AG08395 (cell line): ENCODE results near the gene UBE2D3.

Source experiments
- DNase-seq: peaks from one replicate; pipeline ENCODE4 v3.0.0; 2012; ENCODE audit warnings: mixed read lengths, low spot score

UBE2D3 gene

GRCh38 chr4:102791318-102791835, 36.0 kb downstream of the UBE2D3 start:
- no peak for DNase-seq

DNA sequence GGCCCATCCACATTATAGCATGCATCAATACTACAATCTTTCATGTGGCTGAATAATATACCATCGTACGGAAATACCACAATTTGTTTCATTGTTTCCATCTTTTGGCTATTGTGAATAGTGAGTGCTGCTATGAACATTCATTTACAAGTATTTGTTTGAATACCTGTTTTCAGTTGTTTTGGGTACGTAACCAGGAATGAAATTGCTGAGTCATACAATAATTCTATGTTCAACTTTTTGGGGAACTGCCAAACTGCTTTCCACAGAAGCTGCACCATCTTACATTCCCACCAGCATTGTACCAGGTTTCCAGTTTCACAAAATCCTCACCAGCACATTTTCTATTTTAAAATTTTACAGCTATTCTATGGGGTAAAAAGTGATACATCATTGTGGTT, 38.0 kb downstream of the UBE2D3 start:
- DNase-seq: no peak

DNA sequence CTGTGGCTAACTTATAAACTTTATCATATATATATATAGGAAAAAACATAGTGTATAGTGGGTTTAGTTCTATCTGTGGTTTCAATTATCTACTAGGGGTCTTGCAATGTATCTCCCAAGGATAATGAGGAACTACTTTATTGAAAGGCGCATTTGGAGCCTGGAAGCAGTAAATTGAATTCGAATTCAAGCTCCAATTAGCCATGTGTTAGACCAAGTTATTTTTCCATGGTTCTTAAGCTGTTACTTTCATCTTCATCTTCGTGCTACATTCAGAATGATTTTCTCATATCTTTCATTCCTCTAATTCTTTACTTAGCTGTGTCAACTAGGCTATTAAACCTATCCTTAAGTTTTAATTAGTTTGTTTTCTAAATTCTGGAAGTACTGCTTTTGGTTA, 39.4 kb downstream of the UBE2D3 start:
- no peak for DNase-seq

DNA sequence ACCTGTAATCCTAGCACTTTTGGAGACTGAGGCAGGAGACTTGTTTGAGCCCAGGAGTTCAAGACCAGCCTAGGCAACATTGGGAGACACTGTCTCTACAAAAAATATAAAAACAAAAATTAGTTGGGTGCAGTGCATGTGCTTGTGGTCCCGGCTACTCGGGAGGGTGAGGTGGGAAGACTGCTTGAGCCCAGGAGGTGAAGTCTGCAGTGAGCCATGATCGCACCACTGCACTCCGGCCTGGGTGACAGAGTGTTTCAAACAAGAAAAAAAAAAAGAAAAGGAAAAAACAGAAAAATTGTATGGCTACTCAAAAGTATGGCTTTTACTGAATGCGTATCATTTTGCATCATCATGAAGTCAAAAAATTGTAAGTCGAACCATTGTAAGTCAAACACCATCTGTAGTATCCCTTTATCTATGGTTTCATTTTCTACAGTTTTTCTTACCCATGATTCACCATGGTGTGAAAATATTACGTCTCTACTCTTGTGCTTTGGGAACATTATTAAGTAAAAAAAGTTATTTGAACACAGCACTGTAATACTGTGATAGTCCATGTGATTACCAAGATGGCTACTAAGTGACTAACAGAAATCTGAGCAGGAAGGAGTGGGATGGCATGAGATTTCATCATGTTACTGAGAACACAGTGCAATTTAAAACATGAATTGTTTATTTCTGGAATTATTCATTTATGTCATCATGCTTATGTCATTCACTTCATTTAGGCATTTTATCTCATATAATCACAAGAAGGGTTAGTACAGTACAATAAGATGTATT, 40.1 kb downstream of the UBE2D3 start:
- DNase-seq: no peak

DNA sequence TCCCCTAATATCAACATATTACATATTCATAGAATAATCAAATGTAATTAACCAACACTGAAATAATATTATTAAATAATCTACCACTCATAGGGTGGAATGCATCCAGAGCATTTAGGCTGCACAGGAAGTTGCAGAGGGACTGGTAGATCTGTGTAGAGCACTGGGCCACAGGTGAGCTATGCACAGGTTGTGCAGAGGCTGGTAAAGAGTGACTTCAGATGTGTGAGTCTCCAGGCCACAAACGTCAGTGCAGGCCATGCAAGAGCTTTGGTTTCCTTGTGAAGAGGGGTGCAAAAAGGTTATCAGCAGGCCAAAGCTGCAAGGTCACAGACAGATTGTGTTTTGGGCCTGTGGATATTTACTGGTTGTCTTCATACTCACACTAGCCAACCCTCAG, 41.1 kb downstream of the UBE2D3 start:
- no peak for DNase-seq

DNA sequence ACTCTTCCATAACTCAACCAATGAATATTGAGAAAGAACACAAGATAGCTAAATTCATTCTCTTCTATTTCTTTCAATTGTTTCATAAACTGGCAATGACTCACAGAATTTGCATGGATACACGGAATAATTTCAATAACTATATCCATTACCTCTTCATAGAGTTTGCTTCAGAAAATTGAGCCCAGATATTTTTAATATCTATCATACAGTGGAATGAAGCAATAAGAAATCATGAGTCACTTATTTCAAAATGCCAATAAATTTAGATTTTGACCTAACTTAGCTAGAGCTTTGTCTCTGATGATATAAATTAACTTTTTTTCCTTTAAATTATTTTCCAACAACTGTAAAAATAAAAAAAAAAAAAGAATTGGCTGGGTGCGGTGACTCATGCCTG, 44.3 kb downstream of the UBE2D3 start:
- no peak for DNase-seq

GRCh38 chr4:102781570-102781969, 45.8 kb downstream of the UBE2D3 start:
- no peak for DNase-seq

DNA sequence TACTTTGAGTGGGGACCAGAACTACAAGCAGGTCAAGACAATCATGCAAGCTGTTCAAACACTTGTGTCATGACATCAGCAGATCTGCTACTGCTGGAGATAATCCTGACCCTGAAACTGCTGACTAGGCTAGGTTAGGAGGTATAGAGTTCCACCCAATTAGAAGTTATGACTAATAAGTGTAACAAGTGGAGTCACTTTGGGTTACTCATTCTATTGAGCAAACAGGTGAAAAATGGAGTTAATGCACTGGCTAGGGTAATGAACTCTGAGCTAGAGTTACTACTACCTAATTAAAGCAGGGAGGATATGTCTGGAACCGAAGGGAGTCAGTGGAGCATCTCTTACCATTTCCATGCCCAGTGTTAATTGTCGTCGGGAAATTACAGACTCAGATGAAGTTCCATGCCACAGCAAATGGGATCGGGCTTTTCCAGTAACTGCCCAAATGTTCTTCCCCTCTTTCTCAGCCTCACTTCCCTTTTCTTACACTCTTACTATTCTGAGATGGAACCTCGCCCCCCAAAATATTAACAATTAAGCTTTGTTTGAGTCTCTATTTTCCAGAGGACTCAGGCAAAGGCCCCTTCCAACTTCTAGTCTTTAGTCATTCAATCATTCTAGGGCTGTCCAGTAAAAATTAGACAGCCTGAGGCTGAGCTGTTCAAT, 46.7 kb downstream of the UBE2D3 start:
- no peak for DNase-seq

DNA sequence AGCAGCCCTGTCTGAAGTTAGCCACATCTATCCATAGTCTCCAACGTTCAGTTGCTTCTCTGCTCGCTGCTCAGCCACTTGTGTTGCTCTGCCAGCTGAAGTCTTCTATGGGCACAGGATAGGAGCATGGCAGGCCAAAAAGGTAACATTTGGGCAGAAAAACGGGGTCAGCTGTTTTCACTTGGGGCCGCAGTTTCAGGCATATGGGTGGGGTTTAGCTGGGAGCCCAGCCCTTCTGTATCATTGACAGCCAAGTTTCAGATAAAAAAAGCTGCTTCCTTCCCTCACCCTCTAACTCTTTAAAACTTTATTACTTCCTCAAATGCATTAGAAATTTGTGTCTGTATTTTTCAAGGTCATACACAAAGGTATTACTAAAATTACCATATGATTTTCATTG, 48.1 kb downstream of the UBE2D3 start:
- DNase-seq: no peak

DNA sequence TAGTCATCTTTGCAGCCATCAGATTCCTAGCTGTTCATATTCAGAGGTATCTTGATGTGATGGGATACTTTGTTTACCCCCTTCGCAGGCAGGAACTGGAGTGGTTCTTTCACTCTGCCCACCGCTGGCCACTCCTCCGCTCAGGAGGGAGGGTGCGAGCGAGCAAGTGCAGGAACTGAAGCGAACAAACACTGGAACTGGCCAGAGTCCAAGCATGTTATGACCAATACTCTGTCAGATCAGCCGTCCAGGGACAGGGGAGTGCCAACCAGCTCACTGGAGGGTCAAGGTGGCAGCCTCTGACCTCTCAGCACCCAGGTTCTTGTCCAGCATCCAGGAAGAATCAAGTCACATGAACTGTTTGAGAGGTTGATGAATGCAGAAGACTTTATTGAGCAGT, 48.6 kb downstream of the UBE2D3 start:
- no peak for DNase-seq

GRCh38 chr4:102775805-102776204, 51.5 kb downstream of the UBE2D3 start:
- no peak for DNase-seq

GRCh38 chr4:102774254-102774653, 53.1 kb downstream of the UBE2D3 start:
- DNase-seq: no peak

DNA sequence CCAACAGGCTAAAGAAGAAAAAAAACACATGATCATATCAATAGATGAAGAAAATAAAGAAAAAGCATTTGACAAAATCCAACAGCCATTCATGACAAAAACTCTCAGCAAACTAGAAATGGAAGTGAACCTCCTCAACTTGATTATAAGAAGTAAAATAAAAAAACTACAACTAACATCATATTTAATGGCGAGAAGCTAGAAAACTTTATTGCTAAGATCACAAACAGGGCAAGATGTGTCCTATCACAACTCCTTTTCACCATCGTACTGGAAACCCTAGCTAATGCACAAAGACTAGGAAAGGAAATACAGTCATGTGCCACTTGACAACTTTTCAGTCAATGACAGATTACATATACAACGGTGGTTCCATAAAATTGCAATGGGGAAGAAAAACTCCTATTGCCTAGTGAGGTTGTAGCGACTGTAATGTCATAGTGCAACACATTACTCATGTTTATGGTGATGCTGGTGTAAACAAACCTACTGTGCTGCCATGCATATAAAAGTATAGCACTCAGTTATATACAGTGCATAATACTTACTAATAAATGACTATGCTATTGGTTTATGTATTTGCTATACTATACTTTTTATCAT, 54.5 kb downstream of the UBE2D3 start:
- no peak for DNase-seq

DNA sequence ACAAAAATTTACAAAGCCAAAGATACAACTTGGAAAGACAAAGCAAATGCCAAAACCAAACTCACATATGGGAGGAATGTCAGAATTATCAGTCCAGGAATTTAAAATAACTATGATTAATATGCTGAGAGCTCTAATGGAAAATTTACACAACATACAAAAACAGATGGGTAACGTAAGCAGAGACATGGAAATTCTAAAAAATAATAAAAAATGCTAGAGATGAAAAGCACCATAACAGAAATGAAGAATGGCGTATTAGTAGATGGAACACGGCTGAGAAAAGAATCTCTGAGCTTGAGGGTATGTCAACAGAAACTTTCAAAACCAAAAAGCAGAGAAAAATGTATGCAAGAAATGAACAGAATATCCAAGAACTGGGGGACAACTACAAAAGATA, 62.5 kb downstream of the UBE2D3 start:
- no peak for DNase-seq

GRCh38 chr4:102761906-102762305, 65.4 kb downstream of the UBE2D3 start:
- DNase-seq: no peak

DNA sequence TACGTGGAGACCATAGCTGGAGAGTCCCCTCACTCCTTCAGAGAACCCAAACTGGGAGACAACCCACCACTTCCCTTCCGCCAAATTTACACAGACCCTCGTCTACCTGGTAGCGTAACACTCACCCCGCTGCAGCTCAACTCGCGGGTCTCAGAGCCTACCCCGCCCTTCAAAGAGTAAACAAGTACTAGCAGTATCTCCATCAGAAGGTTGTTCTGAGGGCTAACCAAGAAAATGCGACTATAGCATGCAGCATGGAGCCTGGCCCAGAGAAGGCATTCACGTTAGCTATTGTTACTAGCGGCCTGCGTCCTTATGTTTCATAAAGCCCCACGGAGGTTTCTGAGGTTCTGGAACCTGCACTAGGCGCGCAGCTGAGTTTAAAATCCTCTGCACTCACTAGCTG, 66.1 kb downstream of the UBE2D3 start:
- DNase-seq: peak; percentile 29

- DNase-seq: peak; percentile 95
These were observed 66.6 kb downstream of the UBE2D3 start, which contains the start of gene MANBA for GRCh38 chr4:102760645-102761295. TSS of gene MANBA (minus strand) at chr4:102760968. CDS start at chr4:102760894, 74 bp downstream.

- DNase-seq: peak; percentile 32
These were observed 67.3 kb downstream of the UBE2D3 start for GRCh38 chr4:102759831-102760644.

DNA sequence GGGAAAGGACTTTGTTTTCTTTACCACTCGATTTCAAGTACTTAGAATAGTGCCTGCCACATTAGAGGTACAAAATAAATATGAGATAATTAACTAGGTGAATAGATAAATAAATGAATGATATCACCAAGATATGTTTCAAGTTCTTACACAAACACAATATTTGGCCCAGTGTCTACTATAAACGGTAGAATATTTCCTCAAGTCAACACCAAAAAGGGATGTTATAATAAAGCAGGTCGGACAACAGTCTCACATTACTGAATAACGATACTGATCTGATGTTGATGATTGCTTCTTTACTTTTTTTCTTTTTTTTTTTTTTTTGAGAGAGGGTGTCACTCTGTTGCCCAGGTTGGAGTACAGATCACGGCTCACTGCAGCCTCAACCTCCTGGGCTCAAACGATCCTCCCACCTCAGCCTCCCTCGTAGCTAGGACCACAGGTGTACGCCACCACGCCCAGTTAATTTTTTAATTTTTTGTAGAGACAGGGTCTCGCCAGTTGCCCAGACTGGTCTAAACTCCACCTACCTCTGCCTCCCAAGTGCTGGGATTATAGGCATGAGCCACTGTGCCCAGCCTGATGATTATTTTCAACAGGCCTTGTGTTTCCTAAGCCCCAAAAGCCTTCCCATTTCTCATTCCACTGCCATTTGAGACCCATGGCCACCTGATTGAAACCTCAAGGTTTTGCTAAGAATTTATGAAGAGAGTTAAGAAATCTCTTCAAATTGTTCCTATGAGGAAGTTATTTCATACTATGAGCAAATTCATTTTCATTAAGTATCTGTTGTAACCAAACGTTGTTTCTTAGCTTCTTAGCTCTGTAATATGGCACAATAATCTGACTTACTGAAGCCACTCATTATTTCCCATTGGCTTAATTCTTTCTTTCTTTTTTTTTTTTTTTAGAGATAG, 68.8 kb downstream of the UBE2D3 start:
- no peak for DNase-seq

DNA sequence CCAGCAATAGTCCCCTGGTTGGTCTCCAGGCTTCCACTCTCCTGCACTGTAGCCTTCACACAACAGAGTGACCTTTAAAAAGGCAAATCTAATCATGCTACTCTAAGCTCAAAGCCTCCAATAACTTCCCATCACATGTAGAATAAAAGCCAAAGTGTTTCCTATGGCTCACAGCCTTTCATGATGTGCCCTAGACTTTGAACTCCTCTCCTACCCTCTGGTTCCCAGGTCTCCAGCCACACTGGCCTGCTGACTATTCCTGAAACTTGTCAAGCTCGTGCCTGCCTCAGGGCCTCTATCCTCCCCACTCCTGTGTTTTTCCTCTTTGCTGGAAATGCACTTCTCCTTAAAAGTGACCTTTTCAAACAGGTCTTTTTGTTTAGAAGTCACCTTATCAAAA, 69.7 kb downstream of the UBE2D3 start:
- DNase-seq: no peak
